Gastroesophageal sphincter (tissue), 4 donors: ENCODE measurements around the gene RAB11FIP5. TPM values are rescaled to one million over a fixed set of nuclear protein-coding genes. Genes with fewer than 3 reads are reported as not detected.
"Not testable (repeated sequence)": the region's sequence is repeated elsewhere in the genome, so short reads cannot be mapped to it uniquely, and the experiment has no call there.

Source experiments
- ATAC-seq: fragments of 150-250 bp; one replicate; pipeline ENCODE4 v1.9.1; 2016; ENCODE audit warnings: mild to moderate bottlenecking, moderate library complexity
- H3K27ac ChIP-seq, 4 donors: fragments of 200-600 bp; sonication (generic) in 3 of 4; 1 replicate in 3 of 4; 2 replicates in 1 of 4; pipeline ENCODE4 v1.5.1; 2016 to 2019
- H3K27me3 ChIP-seq: fragments of 200-600 bp; sonication (generic); one replicate; pipeline ENCODE4 v1.5.1; 2019
- H3K36me3 ChIP-seq, 2 donors: fragments of 200-600 bp; sonication (generic); one replicate each; pipeline ENCODE4 v1.5.1; 2019; ENCODE audit warnings: control low read depth in 1 of 2
- H3K4me1 ChIP-seq, 3 donors: fragments of 200-600 bp; sonication (generic); 1 replicate in 2 of 3; 2 replicates in 1 of 3; pipeline ENCODE4 v1.5.1; 2016 to 2019; ENCODE audit warnings: control low read depth in 2 of 3
- H3K4me3 ChIP-seq, 2 donors: fragments of 200-600 bp; sonication (generic); one replicate each; pipeline ENCODE4 v1.5.1; 2019; ENCODE audit warnings: mild to moderate bottlenecking in 1 of 2, moderate library complexity in 1 of 2
- H3K9me3 ChIP-seq, 3 donors: fragments of 200-600 bp; sonication (generic); one replicate each; pipeline ENCODE4 v1.5.1; 2017 to 2019; ENCODE audit warnings: control low read depth in 2 of 3
- CTCF ChIP-seq, 4 experiments: fragments of 200-600 bp in 2 of 4; fragments of 450-650 bp in 2 of 4; sonication (generic) in 1 of 4; IDR thresholded peaks; one replicate each; pipeline ENCODE4 v1.5.1; 2017 to 2019; ENCODE audit warnings: antibody characterized with exemption in 4 of 4, mild to moderate bottlenecking in 2 of 4, moderate library complexity in 2 of 4
- EP300 ChIP-seq: sonication (generic); formaldehyde crosslinking; IDR thresholded peaks from one replicate; pipeline ENCODE4 v1.6.1; 2017; ENCODE audit warnings: antibody characterized with exemption, mild to moderate bottlenecking
- POLR2A ChIP-seq, 2 donors: fragments of 450-650 bp; IDR thresholded peaks; one replicate each; pipeline ENCODE4 v1.6.1; 2017; ENCODE audit warnings: antibody characterized with exemption in 2 of 2, mild to moderate bottlenecking in 2 of 2, moderate library complexity in 1 of 2
- POLR2AphosphoS5 ChIP-seq: sonication (generic); formaldehyde crosslinking; IDR thresholded peaks from one replicate; pipeline ENCODE4 v1.6.1; 2017; ENCODE audit warnings: antibody characterized with exemption
- WGBS, 2 donors: methylation state at CpG; one replicate each; pipeline ENCODE4 v1.1.5; 2018; ENCODE audit warnings: low coverage in 1 of 2; 5-methylcytosine and 5-hydroxymethylcytosine counted together
- total RNA-seq, 4 donors: library from RNA; depleted of rRNA; stranded (reverse); fragments of >200 nt; gene quantifications; one replicate each; pipeline ENCODE4 v1.1.0, GENCODE V29; 2016

The RAB11FIP5 gene
- total RNA-seq, 4 donors from 2014 or later, result 25.4 to 49.5 (median 29.4) TPM

DNA sequence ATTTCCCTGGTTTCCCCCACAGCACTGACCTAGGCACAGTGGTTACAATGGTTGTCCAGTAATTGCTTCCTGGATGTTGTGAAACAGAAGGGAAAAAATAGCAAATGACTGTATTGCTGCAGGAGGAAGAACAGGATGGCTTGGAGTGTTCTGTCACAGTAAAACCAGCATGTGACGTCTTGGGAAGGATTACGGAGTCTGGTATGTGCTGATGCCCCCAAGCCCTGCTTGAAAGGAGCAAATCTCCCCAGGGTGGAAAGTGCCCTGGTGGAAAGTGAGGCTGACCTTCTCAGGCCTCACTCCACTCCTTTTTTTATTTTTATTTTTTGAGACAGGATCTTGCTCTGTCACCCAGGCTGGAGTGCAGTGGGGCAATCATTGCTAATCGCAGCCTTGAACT lies 7.8 kb downstream of the RAB11FIP5 start:
- Histone ChIP-seq H3K9me3 (no peaks in the 10 kb centered on the region), H3K36me3 (no peaks in the 10 kb centered on the region), H3K4me3 (no peak overlapping the region), H3K4me1 (peaks cover 0 to 71% (median 6%) of the 10 kb centered on the region in 3 donors), H3K27me3 (no peaks in the 10 kb centered on the region), H3K27ac (no peak overlapping the region)
- WGBS, 2 donors, result 89 to 97% methylated on average over 3 of the region's 3 CpGs
- TF ChIP-seq POLR2AphosphoS5 (no peak), EP300 (no peak), CTCF (IDR thresholded peaks at IDR 0.05) (no peak), POLR2A (IDR thresholded peaks at IDR 0.05) (no peak)
- no peak for ATAC-seq

- ATAC-seq, result no peak
- Histone ChIP-seq H3K27me3 (no peaks in the 10 kb centered on the region), H3K9me3 (no peaks in the 10 kb centered on the region), H3K4me3 (no peak overlapping the region), H3K27ac (no peak overlapping the region), H3K4me1 (peaks cover 0 to 53% (median 6%) of the 10 kb centered on the region in 3 donors), H3K36me3 (no peaks in the 10 kb centered on the region)
- no peak for TF ChIP-seq EP300
- no peak for TF ChIP-seq POLR2AphosphoS5
- WGBS, 2 donors, result 65 to 92% methylated on average over 2 of the region's 2 CpGs
Observed at GRCh38 chr2:73103018-73103542, 9.7 kb downstream of the RAB11FIP5 start.

DNA sequence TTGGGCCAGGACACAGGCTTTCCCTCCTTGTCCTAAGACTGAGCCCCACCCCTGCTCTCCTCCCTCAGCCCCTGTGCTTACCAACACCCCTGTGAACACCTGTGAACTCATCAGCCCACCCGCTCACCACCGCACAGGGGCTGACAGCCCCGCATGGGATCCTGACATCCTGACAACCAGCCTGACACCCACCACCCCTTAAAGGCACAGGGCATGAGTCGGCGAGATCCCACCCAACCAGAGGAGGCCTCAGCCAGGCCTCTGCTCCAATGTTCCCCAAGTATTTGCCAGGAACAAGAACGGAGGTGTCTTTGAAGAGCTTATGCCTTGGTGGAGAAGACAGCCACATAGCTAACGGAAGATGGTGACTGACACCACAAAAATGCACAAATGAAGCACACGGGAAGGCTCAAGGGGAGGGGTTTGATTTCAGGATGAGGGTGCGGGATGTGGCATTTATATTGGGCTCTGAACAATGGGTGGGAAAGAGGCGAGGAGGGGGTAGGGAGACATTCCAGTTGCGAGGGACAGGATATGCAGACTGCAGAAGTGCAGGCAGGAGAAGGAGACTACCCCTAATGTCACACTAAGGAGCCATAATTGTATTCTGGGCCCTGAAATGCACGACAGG lies 11.0 kb downstream of the RAB11FIP5 start:
- WGBS, 2 donors, result 75 to 84% methylated on average over 4 to 5 of the region's 12 CpGs
- TF ChIP-seq CTCF (IDR thresholded peaks at IDR 0.05) (no peak), EP300 (no peak), POLR2AphosphoS5 (no peak), POLR2A (IDR thresholded peaks at IDR 0.05) (no peak)
- H3K27ac ChIP-seq, result no peak overlapping the region
- H3K4me3 ChIP-seq, result no peak overlapping the region
- peaks cover 0 to 45% (median 2%) of the 10 kb centered on the region in 3 donors for H3K4me1 ChIP-seq
- no peaks in the 10 kb centered on the region for H3K9me3 ChIP-seq
- no peaks in the 10 kb centered on the region for H3K27me3 ChIP-seq
- H3K36me3 ChIP-seq, result no peaks in the 10 kb centered on the region
- no peak for ATAC-seq

GRCh38 chr2:73100956-73101355 lies 11.8 kb downstream of the RAB11FIP5 start:
- H3K9me3 ChIP-seq, result no peaks in the 10 kb centered on the region
- 100% methylated on average over 4 of the region's 4 CpGs; no CpG with 5 or more reads in 1 of the 2 donors for WGBS, 2 donors

DNA sequence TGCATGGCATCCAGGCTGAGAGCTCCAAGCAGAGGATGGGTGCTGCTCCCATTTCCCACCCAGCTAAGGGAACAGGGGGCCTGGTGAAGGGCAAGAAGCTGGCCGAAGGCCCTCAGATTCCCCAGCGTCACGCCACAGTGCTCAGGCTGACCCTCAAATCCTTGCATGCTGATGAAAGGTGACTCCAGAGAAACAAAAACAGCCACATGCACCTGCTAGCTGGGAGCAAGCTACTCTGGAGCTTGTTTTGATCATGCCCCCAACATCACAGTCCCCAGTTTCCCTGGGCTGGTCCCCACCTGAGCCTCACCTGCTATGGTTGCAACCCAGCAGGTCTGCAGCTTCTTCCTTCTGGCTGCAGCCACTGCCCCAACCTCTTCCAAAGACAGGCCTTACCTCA lies 13.3 kb downstream of the RAB11FIP5 start:
- H3K4me3 ChIP-seq, result no peak overlapping the region
- H3K27ac ChIP-seq, result no peak overlapping the region
- H3K9me3 ChIP-seq, result no peaks in the 10 kb centered on the region
- H3K4me1 ChIP-seq, result peaks cover 0 to 31% (median 0%) of the 10 kb centered on the region in 3 donors
- ATAC-seq, result no peak
- H3K27me3 ChIP-seq, result no peaks in the 10 kb centered on the region
- no peak for TF ChIP-seq EP300
- TF ChIP-seq POLR2AphosphoS5, result no peak
- no peak for TF ChIP-seq CTCF (IDR thresholded peaks at IDR 0.05)
- no peak for TF ChIP-seq POLR2A (IDR thresholded peaks at IDR 0.05)
- WGBS, 2 donors, result no CpG with 5 or more reads among the region's 3 CpGs
- H3K36me3 ChIP-seq, result no peaks in the 10 kb centered on the region

More at GRCh38 chr2:73100956-73101355, 11.8 kb downstream of the RAB11FIP5 start:
- H3K36me3 ChIP-seq, result no peaks in the 10 kb centered on the region
- H3K27me3 ChIP-seq, result no peaks in the 10 kb centered on the region
- H3K4me1 ChIP-seq, result peaks cover 0 to 37% (median 0%) of the 10 kb centered on the region in 3 donors
- H3K27ac ChIP-seq, result no peak overlapping the region
- no peak for TF ChIP-seq POLR2A (IDR thresholded peaks at IDR 0.05)
- no peak overlapping the region for H3K4me3 ChIP-seq
- ATAC-seq, result no peak

DNA sequence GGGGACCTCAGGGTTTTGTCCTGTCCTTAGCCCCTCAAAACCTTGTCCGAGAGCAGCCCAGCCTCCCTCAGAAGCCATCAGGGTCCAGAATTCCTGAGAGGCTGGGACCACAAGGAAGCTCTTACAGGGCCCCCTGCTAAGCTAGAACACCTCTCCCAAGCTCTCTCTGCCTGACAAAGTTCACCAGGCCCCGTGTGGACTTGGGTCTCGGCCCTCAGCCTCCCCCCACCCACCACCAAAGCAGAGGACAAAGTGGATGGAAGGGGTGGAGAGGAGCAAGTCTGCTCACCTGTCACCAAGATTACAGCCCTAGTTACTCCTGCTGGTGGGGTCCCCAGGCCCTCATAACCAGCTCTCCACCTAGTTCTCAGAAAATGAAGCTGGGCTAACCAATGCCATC lies 16.8 kb downstream of the RAB11FIP5 start:
- H3K9me3 ChIP-seq, result no peaks in the 10 kb centered on the region
- H3K4me1 ChIP-seq, result peaks cover 0 to 42% (median 3%) of the 10 kb centered on the region in 3 donors
- WGBS, 2 donors, result no CpG with 5 or more reads among the region's 3 CpGs
- TF ChIP-seq POLR2A (IDR thresholded peaks at IDR 0.05), result no peak
- TF ChIP-seq POLR2AphosphoS5, result no peak
- TF ChIP-seq EP300, result no peak
- TF ChIP-seq CTCF (IDR thresholded peaks at IDR 0.05), result no peak
- H3K36me3 ChIP-seq, result no peaks in the 10 kb centered on the region
- no peak overlapping the region for H3K4me3 ChIP-seq
- H3K27me3 ChIP-seq, result no peaks in the 10 kb centered on the region
- ATAC-seq, result no peak
- no peak overlapping the region for H3K27ac ChIP-seq

GRCh38 chr2:73093601-73094218 lies 19.0 kb downstream of the RAB11FIP5 start:
- not testable (repeated sequence) for H3K9me3 ChIP-seq, H3K4me3 ChIP-seq, H3K27ac ChIP-seq, ATAC-seq, H3K27me3 ChIP-seq, H3K36me3 ChIP-seq
- WGBS, 2 donors, result 72% methylated on average over 5 of the region's 17 CpGs; no CpG with 5 or more reads in 1 of the 2 donors
- peaks cover 0 to 63% (median 13%) of the 10 kb centered on the region in 3 donors for H3K4me1 ChIP-seq
